MCF 10A (cell line): ENCODE measurements around the gene KCNK4. TPM values are rescaled to one million over a fixed set of nuclear protein-coding genes. Genes with fewer than 3 reads are reported as not detected.

Experiments
- BruUV-seq: library from RNA; stranded (reverse); fragments of 400-500 nt; replicated peaks from 2 replicates; lab custom pipeline; 2021; lab: Mats Ljungman, UMichigan
- CTCF ChIA-PET: fragments of 300-600 bp; sonication (Branson Sonifier 250); formaldehyde crosslinking; extraction: SDS; loops from one replicate; lab custom pipeline; 2021; ENCODE audit warnings: antibody characterized with exemption, inconsistent platforms; lab: Yijun Ruan, JAX
- POLR2A ChIA-PET: fragments of 300-600, 350-650 bp; sonication (Branson Sonifier 250); formaldehyde crosslinking; extraction: SDS; loops from one replicate; lab custom pipeline; 2020; ENCODE audit warnings: antibody characterized with exemption, inconsistent platforms; lab: Yijun Ruan, JAX
- DNase-seq: peaks from one replicate; pipeline ENCODE4 v3.0.0-alpha.2; 2018; ENCODE audit not compliant: unreplicated experiment
- H3K27ac Mint-ChIP-seq: one replicate; pipeline ENCODE4 v1.8.0; 2022; ENCODE audit warnings: mild to moderate bottlenecking, low read depth, mixed read lengths; ENCODE audit not compliant: unreplicated experiment
- H3K27me3 Mint-ChIP-seq: one replicate; pipeline ENCODE4 v1.8.0; 2022; ENCODE audit warnings: mixed read lengths; ENCODE audit not compliant: insufficient read depth, unreplicated experiment
- H3K36me3 Mint-ChIP-seq: one replicate; pipeline ENCODE4 v1.8.0; 2022; ENCODE audit warnings: mild to moderate bottlenecking, moderate library complexity, mixed read lengths; ENCODE audit not compliant: insufficient read depth, unreplicated experiment
- H3K4me1 Mint-ChIP-seq: one replicate; pipeline ENCODE4 v1.8.0; 2022; ENCODE audit warnings: mixed read lengths; ENCODE audit not compliant: insufficient read depth, unreplicated experiment
- H3K4me3 Mint-ChIP-seq: one replicate; pipeline ENCODE4 v1.8.0; 2022; ENCODE audit warnings: mild to moderate bottlenecking, moderate library complexity, mixed read lengths; ENCODE audit not compliant: unreplicated experiment
- H3K9me3 Mint-ChIP-seq: one replicate; pipeline ENCODE4 v1.8.0; 2022; ENCODE audit warnings: mixed read lengths; ENCODE audit not compliant: unreplicated experiment
- CTCF ChIP-seq: fragments of 200-600 bp; IDR thresholded peaks from one replicate; pipeline ENCODE4 v1.8.0; 2022; ENCODE audit warnings: antibody characterized with exemption, mild to moderate bottlenecking; ENCODE audit not compliant: unreplicated experiment
- intact Hi-C: fragments of 100-400 bp; cut with micrococcal nuclease; formaldehyde crosslinking; loops from 2 replicates; pipeline ENCODE4 v1.14.1; 2022
- total RNA-seq: library from RNA; stranded (reverse); gene quantifications from 2 replicates; pipeline ENCODE4 v1.2.3, GENCODE V29; 2022

KCNK4 gene
- total RNA-seq, 1 experiment from 2014 or later: not detected

GRCh38 chr11:64246871-64247728 lies 44.0 kb upstream of the KCNK4 start, which contains the start of gene PPP1R14B:
PPP1R14B (minus strand) TSS chr11:64246943; CDS start chr11:64246673, 270 bp downstream.
- Mint-ChIP-seq H3K27me3 (no peaks in the 10 kb centered on the region), H3K36me3 (peaks cover 27% of the 10 kb centered on the region), H3K27ac (peak within 1 kb of the TSS; percentile 69), H3K4me3 (peak within 1 kb of the TSS; percentile 93), H3K9me3 (no peaks in the 10 kb centered on the region), H3K4me1 (peaks cover 15% of the 10 kb centered on the region)
- ChIA-PET POLR2A (interaction anchor here (0.7 to 10.8 kb wide), 18 partner anchors 9 to 113 kb away, joined by 3 to 122 read pairs (median 10); partner anchors contain the start of genes BAD, CATSPERZ, DNAJC4 and ESRRA), CTCF (interaction anchor here (0.9 to 1.7 kb wide), 3 partner anchors 43 to 66 kb away, joined by 3 to 4 read pairs (median 4); no protein-coding TSS in a partner anchor)
- TF ChIP-seq CTCF: no peak
- intact Hi-C loops: loop anchor here (2.0 kb wide), 1 partner anchor 58 kb away; the partner anchor contains the start of gene ESRRA
- BruUV-seq: no TSS peak
- DNase-seq: peak; percentile 86

GRCh38 chr11:64247729-64248531 lies 43.2 kb upstream of the KCNK4 start:
- Mint-ChIP-seq H3K27me3 (no peaks in the 10 kb centered on the region), H3K36me3 (peaks cover 21% of the 10 kb centered on the region), H3K4me1 (peaks cover 15% of the 10 kb centered on the region), H3K4me3 (peak overlapping the region; percentile 93), H3K9me3 (no peaks in the 10 kb centered on the region), H3K27ac (peak overlapping the region; percentile 42)
- intact Hi-C loops: loop anchor here (2.0 kb wide), 1 partner anchor 57 kb away; the partner anchor contains the start of gene ESRRA
- DNase-seq: no peak
- BruUV-seq: TSS peak; percentile 8
- POLR2A ChIA-PET: interaction anchor here (0.6 to 10.8 kb wide), 9 partner anchors 19 to 81 kb away, joined by 3 to 122 read pairs (median 23); partner anchors contain the start of genes CATSPERZ, DNAJC4, ESRRA and NUDT22
- no peak for TF ChIP-seq CTCF
- CTCF ChIA-PET: interaction anchor here (0.9 to 1.7 kb wide), 3 partner anchors 24 to 53 kb away, joined by 3 to 4 read pairs (median 4); no protein-coding TSS in a partner anchor

- Mint-ChIP-seq H3K36me3 (peaks cover 18% of the 10 kb centered on the region), H3K27ac (no peak overlapping the region), H3K9me3 (no peaks in the 10 kb centered on the region), H3K27me3 (no peaks in the 10 kb centered on the region), H3K4me1 (peaks cover 9% of the 10 kb centered on the region), H3K4me3 (peak overlapping the region; percentile 93)
- no TSS peak for BruUV-seq
- POLR2A ChIA-PET: interaction anchor here (0.6 to 10.8 kb wide), 4 partner anchors 20 to 82 kb away, joined by 3 to 122 read pairs (median 91); partner anchors contain the start of genes CATSPERZ, DNAJC4, ESRRA and NUDT22
- TF ChIP-seq CTCF: no peak
- intact Hi-C loops: no loop called here
- CTCF ChIA-PET: interaction anchor here (0.7 to 4.5 kb wide), 5 partner anchors 20 to 446 kb away, joined by 3 to 65 read pairs (median 4); partner anchors contain the start of gene CATSPERZ
- DNase-seq: no peak
Measured at GRCh38 chr11:64248578-64248977, 42.5 kb upstream of the KCNK4 start.
